MM.1S (cell line): ENCODE results near the gene GTF3C5.
A peak's percentile ranks its signal among the peaks of the same experiment; 100 is the strongest.

Experiments used
- DNase-seq: peaks from one replicate; pipeline ENCODE4 v3.0.0-alpha.2; 2015
- H2AFZ ChIP-seq: fragments of 300-600 bp; sonication (generic); 2 replicates; pipeline ENCODE4 v1.6.0; 2016; ENCODE audit warnings: antibody characterized with exemption, low read length
- H3F3A ChIP-seq: fragments of 300-600 bp; sonication (generic); 2 replicates; pipeline ENCODE4 v1.6.1; 2016; ENCODE audit warnings: mild to moderate bottlenecking, antibody characterized with exemption, low read length, moderate library complexity, mixed read lengths; ENCODE audit not compliant: insufficient read depth
- H3K27ac ChIP-seq: fragments of 300-600 bp; sonication (generic); 2 replicates; pipeline ENCODE4 v1.5.1; 2016; ENCODE audit warnings: mild to moderate bottlenecking, low read length
- H3K27me3 ChIP-seq: fragments of 300-600 bp; sonication (generic); replicated peaks from 2 replicates; pipeline ENCODE4 v1.6.0; 2016; ENCODE audit warnings: low read length; ENCODE audit not compliant: insufficient read depth
- H3K36me3 ChIP-seq: fragments of 300-600 bp; sonication (generic); replicated peaks from 2 replicates; pipeline ENCODE4 v1.6.1; 2016; ENCODE audit warnings: mild to moderate bottlenecking, low read length, mixed read lengths; ENCODE audit not compliant: insufficient read depth
- H3K4me1 ChIP-seq: fragments of 300-600 bp; sonication (generic); 2 replicates; pipeline ENCODE4 v1.6.1; 2016; ENCODE audit warnings: low read length, mixed read lengths
- H3K4me2 ChIP-seq: fragments of 300-600 bp; sonication (generic); 2 replicates; pipeline ENCODE4 v1.6.0; 2016; ENCODE audit warnings: low read depth, low read length
- H3K4me3 ChIP-seq: fragments of 300-600 bp; sonication (generic); 2 replicates; pipeline ENCODE4 v1.5.1; 2016; ENCODE audit warnings: low read length, mixed read lengths
- H3K79me2 ChIP-seq: fragments of 300-600 bp; sonication (generic); 2 replicates; pipeline ENCODE4 v1.6.1; 2016; ENCODE audit warnings: mixed run types, low read length, mixed read lengths
- H3K9ac ChIP-seq: fragments of 300-600 bp; sonication (generic); 2 replicates; pipeline ENCODE4 v1.6.1; 2016; ENCODE audit warnings: low read length, mixed read lengths
- H3K9me2 ChIP-seq: fragments of 300-600 bp; sonication (generic); replicated peaks from 2 replicates; pipeline ENCODE4 v1.6.1; 2016; ENCODE audit warnings: mild to moderate bottlenecking, low read length, mixed read lengths; ENCODE audit not compliant: insufficient read depth
- H3K9me3 ChIP-seq: fragments of 300-600 bp; sonication (generic); replicated peaks from 2 replicates; pipeline ENCODE4 v1.6.1; 2016; ENCODE audit warnings: mild to moderate bottlenecking, low read length, mixed read lengths; ENCODE audit not compliant: insufficient read depth
- H4K20me1 ChIP-seq: fragments of 300-600 bp; sonication (generic); 2 replicates; pipeline ENCODE4 v1.6.1; 2016; ENCODE audit warnings: mild to moderate bottlenecking, low read length, moderate library complexity, mixed read lengths; ENCODE audit not compliant: insufficient read depth
- EZH2 ChIP-seq: fragments of 300-600 bp; sonication (generic); optimal IDR thresholded peaks from 2 replicates; pipeline ENCODE3; 2017; ENCODE audit warnings: low read depth, mild to moderate bottlenecking, antibody characterized with exemption, low read length, mixed read lengths
- EZH2phosphoT487 ChIP-seq: fragments of 300-600 bp; sonication (generic); IDR thresholded peaks from 2 replicates; pipeline ENCODE4 v1.6.1; 2018; ENCODE audit warnings: antibody characterized with exemption, low read length
- TF ChIP-seq, protein P1 (sequence below): fragments of 300-600 bp; sonication (generic); IDR thresholded peaks from 2 replicates; pipeline ENCODE4 v1.5.1; 2016; ENCODE audit warnings: antibody characterized with exemption, low read length, mixed read lengths

GTF3C5 gene, protein sequence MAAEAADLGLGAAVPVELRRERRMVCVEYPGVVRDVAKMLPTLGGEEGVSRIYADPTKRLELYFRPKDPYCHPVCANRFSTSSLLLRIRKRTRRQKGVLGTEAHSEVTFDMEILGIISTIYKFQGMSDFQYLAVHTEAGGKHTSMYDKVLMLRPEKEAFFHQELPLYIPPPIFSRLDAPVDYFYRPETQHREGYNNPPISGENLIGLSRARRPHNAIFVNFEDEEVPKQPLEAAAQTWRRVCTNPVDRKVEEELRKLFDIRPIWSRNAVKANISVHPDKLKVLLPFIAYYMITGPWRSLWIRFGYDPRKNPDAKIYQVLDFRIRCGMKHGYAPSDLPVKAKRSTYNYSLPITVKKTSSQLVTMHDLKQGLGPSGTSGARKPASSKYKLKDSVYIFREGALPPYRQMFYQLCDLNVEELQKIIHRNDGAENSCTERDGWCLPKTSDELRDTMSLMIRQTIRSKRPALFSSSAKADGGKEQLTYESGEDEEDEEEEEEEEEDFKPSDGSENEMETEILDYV

DNA sequence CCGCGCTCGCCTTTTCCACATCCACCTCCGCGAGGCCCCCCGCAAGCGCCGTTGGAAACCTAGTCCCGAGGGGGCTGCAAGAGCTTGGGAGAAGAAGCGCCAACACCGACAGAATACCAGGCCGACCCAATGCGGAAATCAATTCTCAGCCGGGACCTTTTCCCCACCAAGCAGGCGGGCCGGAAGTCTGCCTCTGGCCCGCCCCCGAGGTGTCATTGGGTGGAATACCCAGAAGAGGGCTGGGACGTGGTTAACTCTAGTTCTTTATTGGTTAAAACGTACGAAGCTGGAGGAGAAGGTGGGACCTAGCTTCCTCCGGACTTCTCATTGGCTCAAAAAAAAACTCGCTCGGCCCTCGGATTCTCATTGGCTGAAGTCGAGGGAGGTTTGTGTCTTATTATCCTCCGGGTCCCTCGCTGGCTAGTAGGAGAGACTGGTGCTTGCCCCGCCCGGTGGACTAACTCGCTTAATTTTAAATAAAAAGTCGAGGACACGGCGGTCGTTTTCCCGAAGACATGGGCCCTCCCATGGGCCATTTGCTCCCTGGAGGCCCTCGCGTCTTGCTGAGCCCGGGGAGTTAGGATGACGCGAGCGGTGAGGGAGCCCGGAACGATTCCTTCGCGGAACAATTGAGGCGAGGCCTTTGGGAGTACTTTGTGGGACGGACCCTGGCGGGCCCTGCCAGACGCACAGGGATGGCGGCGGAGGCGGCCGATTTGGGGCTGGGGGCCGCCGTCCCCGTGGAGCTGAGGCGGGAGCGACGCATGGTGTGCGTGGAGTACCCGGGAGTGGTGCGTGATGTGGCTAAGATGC is at the start of gene GTF3C5:
Gene GTF3C5 (plus strand): TSS at position 681 of the 813 bp plus-strand sequence. CDS start 15 bp downstream, at position 696.
- peak within 1 kb of the TSS; percentile 98 for H2AFZ ChIP-seq

DNA sequence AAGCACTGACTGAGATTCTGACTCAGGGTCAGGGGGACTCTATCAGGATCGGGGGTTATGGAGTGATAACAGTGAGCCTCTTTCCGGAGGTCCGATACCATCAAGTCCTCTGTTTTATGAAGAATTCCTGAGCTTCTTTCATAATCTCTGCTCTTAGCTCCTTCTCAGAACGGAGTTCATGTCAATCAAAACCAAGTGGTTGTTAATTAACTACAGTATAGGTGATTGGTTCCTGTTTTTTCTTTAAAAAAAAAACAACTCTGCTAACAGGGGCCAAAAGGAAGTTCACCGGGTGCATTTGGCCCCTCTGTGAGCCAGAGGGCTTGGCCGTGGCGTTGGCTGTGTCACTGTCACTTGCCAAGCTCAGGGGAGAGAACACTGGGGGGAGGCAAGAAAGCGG is 48.3 kb upstream of the GTF3C5 start:
- no peak overlapping the region for H3K27ac ChIP-seq
- H3K9me2 ChIP-seq: no peaks in the 10 kb centered on the region
- H3K4me1 ChIP-seq: no peaks in the 10 kb centered on the region
- no peak overlapping the region for H2AFZ ChIP-seq
- TF ChIP-seq EZH2phosphoT487 (no peak), EZH2 (no peak)
- TF ChIP-seq, protein P1, sequence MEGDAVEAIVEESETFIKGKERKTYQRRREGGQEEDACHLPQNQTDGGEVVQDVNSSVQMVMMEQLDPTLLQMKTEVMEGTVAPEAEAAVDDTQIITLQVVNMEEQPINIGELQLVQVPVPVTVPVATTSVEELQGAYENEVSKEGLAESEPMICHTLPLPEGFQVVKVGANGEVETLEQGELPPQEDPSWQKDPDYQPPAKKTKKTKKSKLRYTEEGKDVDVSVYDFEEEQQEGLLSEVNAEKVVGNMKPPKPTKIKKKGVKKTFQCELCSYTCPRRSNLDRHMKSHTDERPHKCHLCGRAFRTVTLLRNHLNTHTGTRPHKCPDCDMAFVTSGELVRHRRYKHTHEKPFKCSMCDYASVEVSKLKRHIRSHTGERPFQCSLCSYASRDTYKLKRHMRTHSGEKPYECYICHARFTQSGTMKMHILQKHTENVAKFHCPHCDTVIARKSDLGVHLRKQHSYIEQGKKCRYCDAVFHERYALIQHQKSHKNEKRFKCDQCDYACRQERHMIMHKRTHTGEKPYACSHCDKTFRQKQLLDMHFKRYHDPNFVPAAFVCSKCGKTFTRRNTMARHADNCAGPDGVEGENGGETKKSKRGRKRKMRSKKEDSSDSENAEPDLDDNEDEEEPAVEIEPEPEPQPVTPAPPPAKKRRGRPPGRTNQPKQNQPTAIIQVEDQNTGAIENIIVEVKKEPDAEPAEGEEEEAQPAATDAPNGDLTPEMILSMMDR: no peak
- no peak overlapping the region for H3K4me3 ChIP-seq
- H3K9ac ChIP-seq: no peak overlapping the region
- H3F3A ChIP-seq: no peaks in the 10 kb centered on the region
- H3K9me3 ChIP-seq: no peaks in the 10 kb centered on the region
- H3K27me3 ChIP-seq: peaks cover 98% of the 10 kb centered on the region
- H3K36me3 ChIP-seq: no peaks in the 10 kb centered on the region
- H3K79me2 ChIP-seq: no peaks in the 10 kb centered on the region
- no peaks in the 10 kb centered on the region for H4K20me1 ChIP-seq
- H3K4me2 ChIP-seq: no peak overlapping the region
- no peak for DNase-seq

More for the DNA sequence above, at the start of gene GTF3C5:
- peak within 1 kb of the TSS; percentile 91 for H3K9ac ChIP-seq
- TF ChIP-seq, protein P1: no peak
- TF ChIP-seq EZH2 (no peak), EZH2phosphoT487 (no peak)
- no peaks in the 10 kb centered on the region for H3F3A ChIP-seq
- H3K4me1 ChIP-seq: peaks cover 7% of the 10 kb centered on the region
- peaks cover 8% of the 10 kb centered on the region; the same call in 1 of the 2 replicates for H3K27me3 ChIP-seq
- H3K4me3 ChIP-seq: peak within 1 kb of the TSS; percentile 100
- H3K27ac ChIP-seq: peak within 1 kb of the TSS; percentile 72; the same call in 1 of the 2 replicates
- peaks cover 53% of the 10 kb centered on the region for H3K79me2 ChIP-seq
- no peaks in the 10 kb centered on the region for H4K20me1 ChIP-seq
- no peaks in the 10 kb centered on the region for H3K9me2 ChIP-seq
- peak; percentile 100 for DNase-seq
- H3K9me3 ChIP-seq: no peaks in the 10 kb centered on the region
- H3K36me3 ChIP-seq: no peaks in the 10 kb centered on the region
- H3K4me2 ChIP-seq: peak within 1 kb of the TSS; percentile 78

DNA sequence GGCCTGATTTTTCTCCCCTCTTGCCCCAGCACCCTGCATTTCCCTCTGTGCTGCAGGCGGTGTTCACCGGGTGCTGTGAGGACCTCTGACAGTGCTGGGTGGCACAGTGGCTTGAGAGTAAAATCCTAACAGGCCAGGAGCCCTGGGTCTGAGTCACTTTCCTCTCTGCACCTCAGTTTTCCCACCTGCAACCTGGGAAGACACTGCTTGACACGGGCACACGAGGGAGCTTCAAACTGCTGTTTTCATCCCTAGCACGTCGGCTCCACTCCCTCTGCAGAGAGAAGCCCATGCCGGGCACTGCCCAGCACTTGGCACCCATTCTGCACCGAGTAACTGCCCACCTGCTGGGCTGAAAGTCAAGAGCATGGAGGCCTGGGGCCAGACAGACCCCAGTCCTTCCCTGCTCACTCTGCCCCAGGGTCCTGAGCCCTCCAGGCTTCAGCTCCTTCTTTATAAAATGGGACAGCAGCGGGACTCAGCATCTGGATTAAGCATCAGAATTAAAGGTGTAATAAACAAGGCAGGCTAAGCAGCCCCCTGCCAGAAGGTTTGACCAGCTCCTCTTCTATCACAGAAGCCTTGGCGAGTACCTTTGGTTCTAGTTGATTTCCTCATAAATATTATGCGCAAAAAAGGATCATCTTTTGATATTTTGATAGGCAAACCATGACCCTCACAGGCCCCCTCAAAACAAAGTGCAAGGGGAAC is 47.2 kb upstream of the GTF3C5 start:
- Histone ChIP-seq H2AFZ (no peak overlapping the region), H3K9me2 (no peaks in the 10 kb centered on the region), H4K20me1 (no peaks in the 10 kb centered on the region), H3K9ac (no peak overlapping the region), H3K36me3 (no peaks in the 10 kb centered on the region), H3K27me3 (peaks cover 98% of the 10 kb centered on the region), H3K27ac (no peak overlapping the region), H3K4me3 (no peak overlapping the region), H3F3A (no peaks in the 10 kb centered on the region), H3K4me2 (no peak overlapping the region), H3K9me3 (no peaks in the 10 kb centered on the region), H3K4me1 (no peaks in the 10 kb centered on the region), H3K79me2 (no peaks in the 10 kb centered on the region)
- no peak for DNase-seq
- TF ChIP-seq EZH2: no peak
- no peak for TF ChIP-seq EZH2phosphoT487
- TF ChIP-seq, protein P1: no peak
